ENCODE data around the gene TP73. TPM values are rescaled to one million over a fixed set of nuclear protein-coding genes. Genes with fewer than 3 reads are reported as not detected.
A peak's percentile ranks its signal among the peaks of the same experiment; 100 is the strongest.

Gene TP73
- total RNA-seq, 1 experiment from 2014 or later, result 19.2 TPM

DNA sequence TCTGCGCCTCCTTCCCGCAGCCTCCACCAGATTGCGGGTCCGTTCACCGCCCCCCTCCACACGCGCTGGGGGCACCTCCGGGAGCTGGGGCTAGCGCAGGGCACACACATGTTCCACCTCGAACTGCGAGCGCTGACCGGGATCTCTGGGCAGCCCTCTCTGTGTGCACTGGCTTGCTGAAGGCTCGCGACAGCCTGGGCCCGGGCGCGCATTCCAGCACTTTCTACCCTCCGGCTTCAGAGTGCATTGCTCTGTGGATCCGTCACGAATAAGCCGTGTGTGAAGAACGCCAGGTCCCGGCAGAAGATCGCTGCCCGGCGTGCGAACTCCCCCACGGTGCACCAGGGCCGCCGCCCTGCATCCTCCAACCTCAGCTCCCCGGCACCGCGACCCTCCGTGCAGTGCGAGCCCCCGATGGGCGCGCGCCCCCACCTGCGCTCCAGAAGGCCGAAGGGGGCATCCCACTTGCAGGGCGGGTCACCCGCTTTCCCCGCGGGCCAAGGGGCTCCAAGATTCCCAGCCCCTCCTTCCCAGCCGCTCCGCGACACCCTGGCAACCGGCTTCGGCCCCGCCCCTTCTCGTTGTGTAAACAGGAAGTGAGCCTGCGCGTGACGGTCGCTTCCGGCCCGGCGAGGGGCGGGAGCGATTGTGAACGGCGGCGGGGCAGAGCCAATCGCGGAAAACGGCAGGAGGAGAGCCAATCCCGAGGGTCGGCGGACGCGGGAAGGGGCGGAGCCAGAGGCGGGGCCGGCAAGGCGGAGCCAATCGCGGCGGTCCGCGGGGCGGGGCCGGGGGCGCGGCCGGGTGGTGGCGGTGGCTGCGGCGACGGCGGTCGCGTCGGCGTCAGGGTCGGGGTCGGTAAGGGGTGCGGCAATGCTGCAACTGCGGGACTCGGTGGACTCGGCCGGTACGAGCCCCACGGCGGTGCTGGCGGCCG is 27.8 kb upstream of the TP73 start, which contains the start of gene TPRG1L (continued):
- TF ChIP-seq, protein P1, sequence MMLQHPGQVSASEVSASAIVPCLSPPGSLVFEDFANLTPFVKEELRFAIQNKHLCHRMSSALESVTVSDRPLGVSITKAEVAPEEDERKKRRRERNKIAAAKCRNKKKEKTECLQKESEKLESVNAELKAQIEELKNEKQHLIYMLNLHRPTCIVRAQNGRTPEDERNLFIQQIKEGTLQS (IDR thresholded peaks at IDR 0.05), result no peak
- TF ChIP-seq, protein P2, sequence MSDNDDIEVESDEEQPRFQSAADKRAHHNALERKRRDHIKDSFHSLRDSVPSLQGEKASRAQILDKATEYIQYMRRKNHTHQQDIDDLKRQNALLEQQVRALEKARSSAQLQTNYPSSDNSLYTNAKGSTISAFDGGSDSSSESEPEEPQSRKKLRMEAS (IDR thresholded peaks at IDR 0.05), result peak; percentile 86
- TF ChIP-seq RAD21 (IDR thresholded peaks at IDR 0.05; ENCODE audit: low read depth) (no peak), POLR2AphosphoS5 (IDR thresholded peaks at IDR 0.05; ENCODE audit: low read depth, low read length) (peak; percentile 42; the same call in 1 of the 2 replicates), JUND (IDR thresholded peaks at IDR 0.05) (no peak)

DNA sequence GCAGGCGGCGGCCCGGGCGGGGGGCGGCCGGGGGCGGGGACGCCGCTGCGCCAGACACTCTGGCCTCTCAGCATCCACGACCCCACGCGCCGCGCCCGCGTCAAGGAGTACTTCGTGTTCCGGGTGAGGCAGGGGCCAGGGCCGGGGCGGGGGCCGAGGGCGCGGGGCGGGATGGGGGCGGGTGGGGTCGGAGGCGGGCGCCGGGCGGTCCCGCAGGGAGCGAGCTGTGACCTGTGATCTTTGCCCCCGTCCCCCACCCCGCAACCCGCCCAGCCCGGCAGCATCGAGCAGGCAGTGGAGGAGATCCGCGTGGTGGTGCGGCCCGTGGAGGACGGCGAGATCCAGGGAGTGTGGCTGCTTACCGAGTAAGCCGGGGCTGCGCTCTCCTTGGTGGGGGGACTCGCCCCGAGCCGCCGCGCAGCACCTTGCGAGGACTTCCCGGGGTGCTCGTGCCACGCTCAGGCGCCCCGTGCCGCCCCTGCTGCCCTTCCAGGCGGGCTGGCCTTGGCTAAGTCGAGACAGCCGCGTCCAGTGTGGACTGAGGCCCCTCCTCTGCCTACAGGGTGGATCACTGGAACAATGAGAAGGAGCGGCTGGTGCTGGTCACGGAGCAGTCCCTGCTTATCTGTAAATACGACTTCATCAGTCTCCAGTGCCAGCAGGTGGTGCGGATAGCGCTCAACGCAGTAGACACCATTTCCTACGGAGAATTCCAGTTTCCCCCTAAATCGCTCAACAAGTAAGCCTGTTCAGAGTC is 27.0 kb upstream of the TP73 start:
- H3K9ac ChIP-seq (ENCODE audit: low read length), result peak overlapping the region; percentile 58
- no peaks in the 10 kb centered on the region for H3K9me3 ChIP-seq (ENCODE audit: control insufficient read depth in 1 of 2, insufficient read depth in 1 of 2, low read depth in 1 of 2, low read length in 2 of 2)
- no peaks in the 10 kb centered on the region for H3K9me2 ChIP-seq (ENCODE audit: insufficient read depth)
- no peaks in the 10 kb centered on the region for H4K20me1 ChIP-seq (ENCODE audit: insufficient read depth)
- H3K4me3 ChIP-seq (replicated peaks in 1 of 2; ENCODE audit: low read depth in 1 of 2, low read length in 2 of 2), result peak overlapping the region; percentile 65 to 96
- peak; percentile 28 for ATAC-seq
- H3K36me3 ChIP-seq (ENCODE audit: control insufficient read depth in 1 of 2, insufficient read depth in 2 of 2, low read length in 2 of 2), result 0 out of 4 replicates have a peak, but pooled peaks cover 0 to 2% of the 10 kb centered on the region in 2 experiments
- intact Hi-C loops (cut with micrococcal nuclease), result no loop called here
- ChIA-PET RAD21 (ENCODE audit: low non-redundant PET in 1 of 2, low total read pairs in 2 of 2, uncharacterized antibody in 2 of 2, unreplicated experiment in 2 of 2) (interaction anchor here in 1 of 2 experiments (0.6 kb wide), 1 partner anchor 92 kb away, joined by 4 read pairs; no protein-coding TSS in a partner anchor), CTCF (no interaction called here), POLR2A (no interaction called here)
- BruUV-seq (replicated peaks), result no TSS peak
- peaks cover 6 to 27% of the 10 kb centered on the region in 2 experiments; a peak in 2 of 4 replicates for H3K4me1 ChIP-seq (ENCODE audit: control insufficient read depth in 1 of 2, insufficient read depth in 2 of 2, low read length in 2 of 2)
- no peaks in the 10 kb centered on the region for H3K27me3 ChIP-seq (ENCODE audit: insufficient read depth, low read length)
- no peak for DNase-seq (ENCODE audit: low read depth, low spot score)
- peak overlapping the region; percentile 39; the same call in 1 of the 2 replicates for H3K27ac ChIP-seq (ENCODE audit: low read depth, low read length)
- TF ChIP-seq EZH2 (IDR thresholded peaks at IDR 0.05) (no peak), FOSL1 (IDR thresholded peaks at IDR 0.05; ENCODE audit: low read depth) (no peak), EGR1 (IDR thresholded peaks at IDR 0.05; ENCODE audit: low read depth) (no peak), SP1 (IDR thresholded peaks at IDR 0.05; ENCODE audit: low read depth) (no peak), CEBPB (IDR thresholded peaks at IDR 0.05; ENCODE audit: low read depth) (no peak), ELF1 (IDR thresholded peaks at IDR 0.05; ENCODE audit: borderline replicate concordance, low read depth) (no peak), YY1 (IDR thresholded peaks at IDR 0.05; ENCODE audit: extremely low read depth, insufficient replicate concordance, low read depth, low read length) (no peak), RAD21 (IDR thresholded peaks at IDR 0.05; ENCODE audit: low read depth) (no peak)
- TF ChIP-seq, protein P3, sequence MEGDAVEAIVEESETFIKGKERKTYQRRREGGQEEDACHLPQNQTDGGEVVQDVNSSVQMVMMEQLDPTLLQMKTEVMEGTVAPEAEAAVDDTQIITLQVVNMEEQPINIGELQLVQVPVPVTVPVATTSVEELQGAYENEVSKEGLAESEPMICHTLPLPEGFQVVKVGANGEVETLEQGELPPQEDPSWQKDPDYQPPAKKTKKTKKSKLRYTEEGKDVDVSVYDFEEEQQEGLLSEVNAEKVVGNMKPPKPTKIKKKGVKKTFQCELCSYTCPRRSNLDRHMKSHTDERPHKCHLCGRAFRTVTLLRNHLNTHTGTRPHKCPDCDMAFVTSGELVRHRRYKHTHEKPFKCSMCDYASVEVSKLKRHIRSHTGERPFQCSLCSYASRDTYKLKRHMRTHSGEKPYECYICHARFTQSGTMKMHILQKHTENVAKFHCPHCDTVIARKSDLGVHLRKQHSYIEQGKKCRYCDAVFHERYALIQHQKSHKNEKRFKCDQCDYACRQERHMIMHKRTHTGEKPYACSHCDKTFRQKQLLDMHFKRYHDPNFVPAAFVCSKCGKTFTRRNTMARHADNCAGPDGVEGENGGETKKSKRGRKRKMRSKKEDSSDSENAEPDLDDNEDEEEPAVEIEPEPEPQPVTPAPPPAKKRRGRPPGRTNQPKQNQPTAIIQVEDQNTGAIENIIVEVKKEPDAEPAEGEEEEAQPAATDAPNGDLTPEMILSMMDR (IDR thresholded peaks at IDR 0.05 in 2 of 3, conservative IDR thresholded peaks at IDR 0.05 in 1 of 3; ENCODE audit: borderline replicate concordance in 1 of 3, insufficient read depth in 1 of 3, low read depth in 2 of 3, low read length in 2 of 3), result no peak
- TF ChIP-seq, protein P4, sequence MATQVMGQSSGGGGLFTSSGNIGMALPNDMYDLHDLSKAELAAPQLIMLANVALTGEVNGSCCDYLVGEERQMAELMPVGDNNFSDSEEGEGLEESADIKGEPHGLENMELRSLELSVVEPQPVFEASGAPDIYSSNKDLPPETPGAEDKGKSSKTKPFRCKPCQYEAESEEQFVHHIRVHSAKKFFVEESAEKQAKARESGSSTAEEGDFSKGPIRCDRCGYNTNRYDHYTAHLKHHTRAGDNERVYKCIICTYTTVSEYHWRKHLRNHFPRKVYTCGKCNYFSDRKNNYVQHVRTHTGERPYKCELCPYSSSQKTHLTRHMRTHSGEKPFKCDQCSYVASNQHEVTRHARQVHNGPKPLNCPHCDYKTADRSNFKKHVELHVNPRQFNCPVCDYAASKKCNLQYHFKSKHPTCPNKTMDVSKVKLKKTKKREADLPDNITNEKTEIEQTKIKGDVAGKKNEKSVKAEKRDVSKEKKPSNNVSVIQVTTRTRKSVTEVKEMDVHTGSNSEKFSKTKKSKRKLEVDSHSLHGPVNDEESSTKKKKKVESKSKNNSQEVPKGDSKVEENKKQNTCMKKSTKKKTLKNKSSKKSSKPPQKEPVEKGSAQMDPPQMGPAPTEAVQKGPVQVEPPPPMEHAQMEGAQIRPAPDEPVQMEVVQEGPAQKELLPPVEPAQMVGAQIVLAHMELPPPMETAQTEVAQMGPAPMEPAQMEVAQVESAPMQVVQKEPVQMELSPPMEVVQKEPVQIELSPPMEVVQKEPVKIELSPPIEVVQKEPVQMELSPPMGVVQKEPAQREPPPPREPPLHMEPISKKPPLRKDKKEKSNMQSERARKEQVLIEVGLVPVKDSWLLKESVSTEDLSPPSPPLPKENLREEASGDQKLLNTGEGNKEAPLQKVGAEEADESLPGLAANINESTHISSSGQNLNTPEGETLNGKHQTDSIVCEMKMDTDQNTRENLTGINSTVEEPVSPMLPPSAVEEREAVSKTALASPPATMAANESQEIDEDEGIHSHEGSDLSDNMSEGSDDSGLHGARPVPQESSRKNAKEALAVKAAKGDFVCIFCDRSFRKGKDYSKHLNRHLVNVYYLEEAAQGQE (IDR thresholded peaks at IDR 0.05; ENCODE audit: low read depth), result no peak
- TF ChIP-seq, protein P1 (IDR thresholded peaks at IDR 0.05), result no peak
- H3K4me2 ChIP-seq (ENCODE audit: low read length), result peak overlapping the region; percentile 95
- H3K79me2 ChIP-seq (ENCODE audit: insufficient read depth, low read length), result no peaks in the 10 kb centered on the region
- H2AFZ ChIP-seq (ENCODE audit: low read depth, low read length, poor library complexity, severe bottlenecking), result no peak overlapping the region
